Measurements from ENCODE around the gene LRRD1. TPM values are rescaled to one million over a fixed set of nuclear protein-coding genes. Genes with fewer than 3 reads are reported as not detected.

The LRRD1 gene
- total and polyA plus RNA-seq, 2 of the 13 experiments (the other 11 are each of a cell fraction or from before 2014, with no cell fraction given), result 0.03 TPM; not detected in 1

DNA sequence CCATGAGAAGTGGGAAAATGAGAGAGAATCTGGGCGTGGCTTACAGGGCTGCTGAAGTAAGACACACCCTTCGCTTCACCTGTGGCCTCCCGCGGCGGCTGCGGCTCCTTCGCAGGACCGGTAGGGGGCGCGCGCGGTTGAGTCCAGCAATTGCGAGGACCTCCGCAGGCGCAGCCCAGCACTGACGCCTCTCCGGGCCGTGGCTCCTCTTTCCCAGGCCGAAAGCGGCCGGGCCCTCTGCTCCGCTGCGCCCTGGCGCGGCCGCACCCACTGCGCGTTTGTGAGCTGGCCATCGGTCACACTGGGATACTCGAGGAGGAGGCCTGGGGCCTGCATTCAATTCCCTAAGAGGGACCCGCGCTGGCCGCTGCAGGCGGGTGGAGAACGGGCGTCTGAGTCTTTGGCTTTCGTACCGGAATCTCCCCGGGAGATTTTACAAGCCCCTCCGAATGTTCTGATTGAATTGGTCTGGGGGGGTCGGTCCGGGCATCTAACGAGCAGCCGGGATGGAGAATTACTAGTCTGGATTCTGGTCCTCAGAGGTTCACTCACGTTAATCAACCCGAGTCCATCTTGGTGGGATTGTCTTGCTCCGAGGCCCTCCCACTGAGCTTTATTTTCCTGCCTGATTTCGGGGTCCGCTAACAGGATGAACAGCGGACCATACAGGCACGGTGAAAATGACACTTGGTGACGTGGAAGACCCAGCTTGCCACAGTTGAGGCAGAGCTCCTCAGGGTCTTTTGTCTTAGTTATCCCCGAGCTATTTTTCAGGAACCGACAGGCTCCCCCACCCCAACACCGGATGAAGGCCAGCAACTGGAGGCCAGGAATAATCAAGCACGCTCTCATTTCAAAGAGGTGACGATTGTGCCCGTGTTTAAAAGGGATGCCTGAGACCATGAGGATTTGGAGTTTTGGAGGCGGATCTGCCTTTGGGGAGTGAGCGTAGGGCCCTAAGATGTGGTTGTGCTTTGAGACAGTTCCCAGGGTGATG lies at the start of gene LRRD1 (continued):
- TF ChIP-seq, protein P1, sequence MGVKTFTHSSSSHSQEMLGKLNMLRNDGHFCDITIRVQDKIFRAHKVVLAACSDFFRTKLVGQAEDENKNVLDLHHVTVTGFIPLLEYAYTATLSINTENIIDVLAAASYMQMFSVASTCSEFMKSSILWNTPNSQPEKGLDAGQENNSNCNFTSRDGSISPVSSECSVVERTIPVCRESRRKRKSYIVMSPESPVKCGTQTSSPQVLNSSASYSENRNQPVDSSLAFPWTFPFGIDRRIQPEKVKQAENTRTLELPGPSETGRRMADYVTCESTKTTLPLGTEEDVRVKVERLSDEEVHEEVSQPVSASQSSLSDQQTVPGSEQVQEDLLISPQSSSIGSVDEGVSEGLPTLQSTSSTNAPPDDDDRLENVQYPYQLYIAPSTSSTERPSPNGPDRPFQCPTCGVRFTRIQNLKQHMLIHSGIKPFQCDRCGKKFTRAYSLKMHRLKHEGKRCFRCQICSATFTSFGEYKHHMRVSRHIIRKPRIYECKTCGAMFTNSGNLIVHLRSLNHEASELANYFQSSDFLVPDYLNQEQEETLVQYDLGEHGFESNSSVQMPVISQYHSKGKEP (CRISPR knock-in tag; IDR thresholded peaks at IDR 0.05), result no peak
- TF ChIP-seq JUN (CRISPR knock-in tag; IDR thresholded peaks at IDR 0.05), result no peak
- peak; percentile 68 for TF ChIP-seq ZBTB38 (CRISPR knock-in tag; IDR thresholded peaks at IDR 0.05)
- TF ChIP-seq NR2F2 (IDR thresholded peaks at IDR 0.05; ENCODE audit: borderline replicate concordance, low read depth), result no peak
- TF ChIP-seq FOXJ3 (CRISPR knock-in tag; IDR thresholded peaks at IDR 0.05; ENCODE audit: borderline replicate concordance), result 0 out of 2 replicates have a peak, but pooled peaks have one; percentile 29
- TF ChIP-seq, protein P2, sequence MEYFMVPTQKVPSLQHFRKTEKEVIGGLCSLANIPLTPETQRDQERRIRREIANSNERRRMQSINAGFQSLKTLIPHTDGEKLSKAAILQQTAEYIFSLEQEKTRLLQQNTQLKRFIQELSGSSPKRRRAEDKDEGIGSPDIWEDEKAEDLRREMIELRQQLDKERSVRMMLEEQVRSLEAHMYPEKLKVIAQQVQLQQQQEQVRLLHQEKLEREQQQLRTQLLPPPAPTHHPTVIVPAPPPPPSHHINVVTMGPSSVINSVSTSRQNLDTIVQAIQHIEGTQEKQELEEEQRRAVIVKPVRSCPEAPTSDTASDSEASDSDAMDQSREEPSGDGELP (IDR thresholded peaks at IDR 0.05; ENCODE audit: borderline replicate concordance, low read depth), result peak; percentile 54; the same call in 1 of the 2 replicates
- TF ChIP-seq REL (CRISPR knock-in tag; conservative IDR thresholded peaks at IDR 0.05), result no peak
- TF ChIP-seq ONECUT2 (CRISPR knock-in tag; IDR thresholded peaks at IDR 0.05), result no peak
- TF ChIP-seq NPAS2 (CRISPR knock-in tag; IDR thresholded peaks at IDR 0.05; ENCODE audit: borderline replicate concordance), result no peak
- TF ChIP-seq RBAK (CRISPR knock-in tag; IDR thresholded peaks at IDR 0.05), result no peak
- no peak for TF ChIP-seq ZNF335 (CRISPR knock-in tag; IDR thresholded peaks at IDR 0.05)
- TF ChIP-seq, protein P3, sequence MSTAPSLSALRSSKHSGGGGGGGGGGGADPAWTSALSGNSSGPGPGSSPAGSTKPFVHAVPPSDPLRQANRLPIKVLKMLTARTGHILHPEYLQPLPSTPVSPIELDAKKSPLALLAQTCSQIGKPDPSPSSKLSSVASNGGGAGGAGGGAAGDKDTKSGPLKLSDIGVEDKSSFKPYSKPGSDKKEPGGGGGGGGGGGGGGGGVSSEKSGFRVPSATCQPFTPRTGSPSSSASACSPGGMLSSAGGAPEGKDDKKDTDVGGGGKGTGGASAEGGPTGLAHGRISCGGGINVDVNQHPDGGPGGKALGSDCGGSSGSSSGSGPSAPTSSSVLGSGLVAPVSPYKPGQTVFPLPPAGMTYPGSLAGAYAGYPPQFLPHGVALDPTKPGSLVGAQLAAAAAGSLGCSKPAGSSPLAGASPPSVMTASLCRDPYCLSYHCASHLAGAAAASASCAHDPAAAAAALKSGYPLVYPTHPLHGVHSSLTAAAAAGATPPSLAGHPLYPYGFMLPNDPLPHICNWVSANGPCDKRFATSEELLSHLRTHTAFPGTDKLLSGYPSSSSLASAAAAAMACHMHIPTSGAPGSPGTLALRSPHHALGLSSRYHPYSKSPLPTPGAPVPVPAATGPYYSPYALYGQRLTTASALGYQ (CRISPR knock-in tag; IDR thresholded peaks at IDR 0.05), result no peak
- TF ChIP-seq CBX5 (CRISPR knock-in tag; IDR thresholded peaks at IDR 0.05; ENCODE audit: borderline replicate concordance), result peak; percentile 80; the same call in 1 of the 2 replicates
- no peak for TF ChIP-seq ZNF558 (CRISPR knock-in tag; IDR thresholded peaks at IDR 0.05; ENCODE audit: borderline replicate concordance)
- 0 out of 2 replicates have a peak, but pooled peaks have one; percentile 50 for TF ChIP-seq ZNF232 (CRISPR knock-in tag; IDR thresholded peaks at IDR 0.05; ENCODE audit: borderline replicate concordance)
- TF ChIP-seq RNF2 (conservative IDR thresholded peaks at IDR 0.05; ENCODE audit: low read depth), result 0 out of 2 replicates have a peak, but pooled peaks have one; percentile 41
- TF ChIP-seq, protein P4, sequence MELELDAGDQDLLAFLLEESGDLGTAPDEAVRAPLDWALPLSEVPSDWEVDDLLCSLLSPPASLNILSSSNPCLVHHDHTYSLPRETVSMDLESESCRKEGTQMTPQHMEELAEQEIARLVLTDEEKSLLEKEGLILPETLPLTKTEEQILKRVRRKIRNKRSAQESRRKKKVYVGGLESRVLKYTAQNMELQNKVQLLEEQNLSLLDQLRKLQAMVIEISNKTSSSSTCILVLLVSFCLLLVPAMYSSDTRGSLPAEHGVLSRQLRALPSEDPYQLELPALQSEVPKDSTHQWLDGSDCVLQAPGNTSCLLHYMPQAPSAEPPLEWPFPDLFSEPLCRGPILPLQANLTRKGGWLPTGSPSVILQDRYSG (CRISPR knock-in tag; IDR thresholded peaks at IDR 0.05), result no peak
- no peak for TF ChIP-seq TIGD3 (CRISPR knock-in tag; IDR thresholded peaks at IDR 0.05; ENCODE audit: borderline replicate concordance)
- peak; percentile 95 for TF ChIP-seq ZFY (CRISPR knock-in tag; IDR thresholded peaks at IDR 0.05)
- no peak for TF ChIP-seq FLYWCH1 (CRISPR knock-in tag; IDR thresholded peaks at IDR 0.05)
- TF ChIP-seq KMT2A (CRISPR knock-in tag; IDR thresholded peaks at IDR 0.05), result peak; percentile 77
- TF ChIP-seq ZFP1 (CRISPR knock-in tag; IDR thresholded peaks at IDR 0.05), result no peak

Data from HepG2 (cell line).